ENCODE measurements around the gene MYO7B.

DNA sequence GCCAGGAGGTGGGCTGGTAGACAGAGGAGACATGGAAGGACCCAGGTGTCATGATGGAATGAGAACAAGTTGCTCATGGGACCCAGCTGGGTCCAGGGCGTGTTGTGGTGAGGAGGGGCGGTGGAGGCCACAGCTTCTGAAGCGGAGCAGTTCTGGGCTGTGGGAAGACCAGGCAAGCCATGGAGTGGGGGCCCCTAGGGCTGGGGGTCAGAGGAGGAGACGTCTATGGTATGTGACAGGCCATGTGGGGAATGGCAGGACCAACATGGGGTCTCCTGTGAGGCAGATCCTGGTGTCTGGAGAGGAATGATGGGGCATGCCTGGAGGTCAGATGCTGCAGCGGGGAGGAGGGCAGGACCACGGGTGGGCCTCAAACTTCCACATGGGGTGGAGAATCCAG, 16.9 kb downstream of the MYO7B start:
- TF ChIP-seq, protein P1, sequence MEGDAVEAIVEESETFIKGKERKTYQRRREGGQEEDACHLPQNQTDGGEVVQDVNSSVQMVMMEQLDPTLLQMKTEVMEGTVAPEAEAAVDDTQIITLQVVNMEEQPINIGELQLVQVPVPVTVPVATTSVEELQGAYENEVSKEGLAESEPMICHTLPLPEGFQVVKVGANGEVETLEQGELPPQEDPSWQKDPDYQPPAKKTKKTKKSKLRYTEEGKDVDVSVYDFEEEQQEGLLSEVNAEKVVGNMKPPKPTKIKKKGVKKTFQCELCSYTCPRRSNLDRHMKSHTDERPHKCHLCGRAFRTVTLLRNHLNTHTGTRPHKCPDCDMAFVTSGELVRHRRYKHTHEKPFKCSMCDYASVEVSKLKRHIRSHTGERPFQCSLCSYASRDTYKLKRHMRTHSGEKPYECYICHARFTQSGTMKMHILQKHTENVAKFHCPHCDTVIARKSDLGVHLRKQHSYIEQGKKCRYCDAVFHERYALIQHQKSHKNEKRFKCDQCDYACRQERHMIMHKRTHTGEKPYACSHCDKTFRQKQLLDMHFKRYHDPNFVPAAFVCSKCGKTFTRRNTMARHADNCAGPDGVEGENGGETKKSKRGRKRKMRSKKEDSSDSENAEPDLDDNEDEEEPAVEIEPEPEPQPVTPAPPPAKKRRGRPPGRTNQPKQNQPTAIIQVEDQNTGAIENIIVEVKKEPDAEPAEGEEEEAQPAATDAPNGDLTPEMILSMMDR (IDR thresholded peaks at IDR 0.05), result no peak
- no peak for TF ChIP-seq POLR2A (IDR thresholded peaks at IDR 0.05)
